ENCODE data around the gene CCDC47.

CCDC47 gene

DNA sequence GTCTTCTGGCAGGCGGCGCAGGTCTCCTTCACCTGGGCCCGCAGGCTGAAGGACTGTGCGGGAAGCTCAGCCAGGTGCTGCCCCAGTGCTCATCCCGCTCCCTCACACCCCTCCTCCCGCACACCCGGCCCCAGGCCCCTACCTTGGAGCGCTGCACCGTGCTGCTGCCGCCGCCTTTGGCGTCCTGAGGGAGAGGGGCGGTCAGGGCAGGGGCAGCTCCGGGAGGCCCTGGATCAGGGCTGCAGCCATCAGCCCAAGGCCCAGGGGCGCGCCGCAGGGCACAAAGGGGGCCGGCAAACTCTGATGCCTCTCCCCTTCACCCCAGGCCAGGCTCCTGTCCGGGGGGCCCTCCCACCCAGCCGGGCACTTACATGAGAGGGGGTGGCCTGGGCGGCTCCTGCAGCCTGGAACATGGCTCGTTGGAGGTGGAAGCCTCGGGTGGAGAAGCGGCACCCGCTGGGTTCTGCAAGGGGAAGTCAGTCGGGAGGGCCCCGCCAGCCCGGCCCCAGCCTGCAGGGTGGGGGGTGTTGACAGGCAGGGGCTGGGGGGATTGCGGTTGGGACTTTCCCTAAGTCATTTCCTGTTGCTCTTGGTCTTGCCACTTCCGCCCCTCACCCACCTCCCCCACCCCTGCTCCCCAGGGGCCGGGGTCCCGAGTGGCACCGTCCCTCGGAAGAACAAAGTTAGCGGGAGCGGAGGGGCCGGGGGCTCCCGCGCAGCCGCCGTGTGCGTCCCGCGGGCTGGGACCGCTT is 74.3 kb downstream of the CCDC47 start:
- DNase-seq (ENCODE audit: low read depth, low spot score) = no peak

DNA sequence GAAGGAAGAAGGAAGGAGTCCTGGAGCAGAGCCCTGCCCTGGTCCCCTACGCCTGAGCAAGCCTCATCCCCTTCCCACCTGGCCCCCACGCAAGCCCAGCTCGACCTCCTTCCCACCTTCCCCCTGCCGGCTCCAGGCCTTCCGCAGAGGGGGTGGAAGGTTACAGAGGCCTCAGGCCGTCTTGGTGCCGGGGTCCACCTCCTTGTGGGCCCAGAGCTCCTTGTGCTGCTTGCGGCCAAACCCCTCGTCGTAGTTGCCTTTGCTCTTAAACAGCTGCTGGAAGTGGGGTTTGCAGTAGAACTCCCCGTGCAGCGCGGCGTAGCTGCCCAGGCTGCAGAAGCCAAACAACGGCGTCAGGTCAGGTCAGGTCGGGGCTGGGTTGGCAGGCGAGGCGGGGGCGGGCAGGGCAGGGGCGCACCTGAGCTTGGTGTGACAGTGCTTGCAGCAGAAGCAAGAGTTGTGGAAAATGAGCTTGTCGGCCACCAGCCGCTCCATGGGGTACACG is 75.0 kb downstream of the CCDC47 start:
- DNase-seq (ENCODE audit: low read depth, low spot score) = no peak

DNA sequence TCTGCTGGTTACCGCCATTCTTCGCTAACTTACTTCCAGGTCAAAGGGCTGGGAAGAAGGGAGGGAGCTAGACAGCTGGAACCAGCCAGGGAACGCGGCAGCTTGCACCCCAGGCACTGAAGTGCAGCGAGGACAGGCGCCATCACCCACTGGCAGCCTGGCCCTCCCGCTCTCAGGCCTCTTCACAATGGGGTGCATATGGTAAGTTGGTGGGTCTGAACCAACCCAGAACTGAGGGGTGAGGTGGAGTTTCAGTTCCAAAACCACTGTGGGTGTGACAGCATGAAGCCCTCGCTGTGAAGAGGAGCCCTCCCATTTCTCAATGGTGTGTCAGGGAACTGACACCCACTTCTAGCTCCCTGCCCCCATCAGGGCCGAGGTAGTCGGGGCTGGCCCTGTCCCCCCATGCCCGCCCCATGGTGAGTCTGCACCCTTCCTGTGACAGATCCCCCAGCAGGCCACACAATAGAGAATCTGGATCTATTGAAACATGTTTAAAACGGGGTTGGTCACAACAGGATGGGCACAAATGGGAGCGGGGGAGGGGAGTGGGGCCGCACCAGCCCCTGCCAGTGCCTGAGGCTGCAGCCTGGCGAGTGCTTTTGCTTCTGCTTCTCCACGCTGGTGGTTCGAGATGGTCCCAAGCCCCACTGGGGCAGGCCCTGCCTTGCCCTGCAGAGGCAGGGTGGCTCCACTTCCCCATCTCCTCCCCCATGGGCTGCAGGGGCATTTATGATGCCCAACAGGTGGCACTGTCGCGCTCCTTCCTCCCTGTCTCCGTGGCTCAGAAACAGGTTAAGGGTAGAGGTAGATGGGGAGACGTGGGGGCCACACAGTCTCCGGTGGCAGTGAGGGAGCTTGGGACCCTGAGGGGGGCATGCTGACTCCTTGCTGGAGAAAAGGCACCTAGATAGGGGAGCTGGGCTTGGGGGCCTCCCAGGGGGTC is 75.8 kb downstream of the CCDC47 start:
- DNase-seq (ENCODE audit: low read depth, low spot score) = no peak

DNA sequence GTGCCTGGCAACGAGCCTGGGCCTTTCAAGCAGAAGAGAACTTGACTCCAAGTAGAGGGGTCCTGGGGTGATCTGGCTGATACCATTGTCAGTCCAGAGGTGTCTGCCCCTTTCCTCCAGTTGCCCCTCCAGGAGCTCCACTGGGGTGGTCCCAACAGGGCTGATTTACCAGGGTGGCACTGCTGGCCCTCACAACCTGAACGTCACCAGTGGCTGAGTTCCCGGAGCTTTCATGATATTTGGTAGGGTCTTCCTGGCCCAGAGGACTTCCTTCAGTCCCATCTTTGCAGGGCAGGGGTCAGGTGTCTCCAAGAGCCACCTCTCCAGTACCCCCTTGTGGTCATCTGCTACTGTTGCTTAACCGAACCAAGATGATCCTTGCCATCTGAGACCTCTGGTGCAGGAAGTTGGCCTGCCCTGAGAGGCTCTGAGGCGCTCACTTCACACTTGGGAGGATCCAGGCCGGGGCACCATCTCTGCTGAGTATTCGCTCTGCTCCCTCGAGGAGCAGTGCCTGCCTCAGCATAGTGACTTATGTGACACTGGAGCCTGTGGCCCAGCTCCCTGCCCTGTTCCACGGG is 76.9 kb downstream of the CCDC47 start:
- no peak for DNase-seq (ENCODE audit: low read depth, low spot score)

DNA sequence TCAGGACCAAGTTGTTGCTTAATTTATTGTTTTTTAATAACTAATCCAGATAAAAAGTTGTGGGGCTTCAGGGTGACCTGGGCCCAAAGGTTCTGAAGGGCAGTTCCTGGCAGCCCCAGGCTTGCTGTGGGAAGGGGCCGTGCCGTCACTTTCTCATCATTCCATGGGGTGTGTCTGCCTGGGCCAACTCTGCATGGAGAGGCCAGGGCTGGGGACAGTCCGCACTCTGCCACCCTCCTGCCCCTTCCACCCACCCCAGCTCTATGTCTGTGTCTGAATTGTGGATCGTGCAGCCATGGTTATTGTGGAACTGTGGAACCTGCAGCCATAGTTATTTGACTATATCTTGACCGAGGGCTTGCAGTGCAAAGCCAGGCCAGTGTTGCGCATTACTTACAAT is 77.5 kb downstream of the CCDC47 start:
- no peak for DNase-seq (ENCODE audit: low read depth, low spot score)
